A673 (cell line): Measurements from ENCODE around the gene PAOX. TPM values are rescaled to one million over a fixed set of nuclear protein-coding genes. Genes with fewer than 3 reads are reported as not detected.

Experiments used
- BruUV-seq: library from RNA; stranded (reverse); fragments of 400-500 nt; replicated peaks from 2 replicates; lab custom pipeline; 2021; lab: Mats Ljungman, UMichigan
- CTCF ChIA-PET: fragments of 300-600 bp; sonication (Branson Sonifier 250); formaldehyde crosslinking; loops from one replicate; lab custom pipeline; 2022; ENCODE audit warnings: antibody characterized with exemption; lab: Charles Lee
- POLR2A ChIA-PET: fragments of 300-600 bp; sonication (Branson Sonifier 250); formaldehyde crosslinking; loops from one replicate; lab custom pipeline; 2022; ENCODE audit warnings: antibody characterized with exemption; ENCODE audit not compliant: low non-redundant PET; lab: Charles Lee
- DNase-seq: peaks from one replicate; pipeline ENCODE4 v3.0.0-alpha.2; 2015; ENCODE audit warnings: low spot score
- H3K27ac ChIP-seq: fragments of 200-600 bp; sonication (generic); 2 replicates; pipeline ENCODE4 v1.5.1; 2016; ENCODE audit warnings: mixed run types, low read depth, mild to moderate bottlenecking, mixed read lengths, antibody characterized with exemption, low read length; ENCODE audit not compliant: poor library complexity, severe bottlenecking
- H3K27me3 ChIP-seq: fragments of 200-600 bp; sonication (generic); replicated peaks from 2 replicates; pipeline ENCODE4 v1.6.1; 2017; ENCODE audit warnings: mixed run types, low read depth, mild to moderate bottlenecking, mixed read lengths, antibody characterized with exemption, low read length; ENCODE audit not compliant: insufficient read depth, poor library complexity
- H3K36me3 ChIP-seq: fragments of 200-600 bp; sonication (generic); 2 replicates; pipeline ENCODE4 v1.6.1; 2016; ENCODE audit warnings: mixed run types, mild to moderate bottlenecking, mixed read lengths, antibody characterized with exemption, low read length; ENCODE audit not compliant: insufficient read depth, poor library complexity, severe bottlenecking
- H3K4me1 ChIP-seq: fragments of 200-600 bp; sonication (generic); 2 replicates; pipeline ENCODE4 v1.6.1; 2017; ENCODE audit warnings: mixed run types, mild to moderate bottlenecking, mixed read lengths, antibody characterized with exemption, low read length; ENCODE audit not compliant: insufficient read depth, poor library complexity, severe bottlenecking
- H3K4me3 ChIP-seq: fragments of 200-600 bp; sonication (generic); 2 replicates; pipeline ENCODE4 v1.5.1; 2016; ENCODE audit warnings: low read depth, mixed run types, mild to moderate bottlenecking, mixed read lengths, low read length; ENCODE audit not compliant: poor library complexity, severe bottlenecking
- H3K9me3 ChIP-seq: fragments of 200-600 bp; sonication (generic); 2 replicates; pipeline ENCODE4 v1.6.1; 2016; ENCODE audit warnings: mixed run types, low read depth, mild to moderate bottlenecking, mixed read lengths, antibody characterized with exemption, low read length; ENCODE audit not compliant: poor library complexity, severe bottlenecking
- EZH2 ChIP-seq: fragments of 200-600 bp; sonication (generic); IDR thresholded peaks from 2 replicates; pipeline ENCODE4 v1.6.1; 2017; ENCODE audit warnings: borderline replicate concordance, low read depth, mild to moderate bottlenecking, mixed read lengths, antibody characterized with exemption, low read length; ENCODE audit not compliant: poor library complexity, severe bottlenecking
- intact Hi-C: fragments of 100-400 bp; cut with micrococcal nuclease; formaldehyde crosslinking; loops from one replicate; pipeline ENCODE4 v1.10.0; 2022; ENCODE audit not compliant: unreplicated experiment
- total RNA-seq: library from RNA; stranded (reverse); gene quantifications from 2 replicates; pipeline ENCODE4 v1.2.3, GENCODE V29; 2021
- TF ChIP-seq, protein P1 (sequence below): fragments of 300-800, 200-600 bp; sonication (generic); conservative IDR thresholded peaks from 2 replicates; pipeline ENCODE4 v1.5.1; 2017; ENCODE audit warnings: low read depth, mild to moderate bottlenecking, antibody characterized with exemption, low read length, moderate library complexity, mixed read lengths

Gene PAOX
- total RNA-seq, 1 experiment from 2014 or later: 0.92 TPM

DNA sequence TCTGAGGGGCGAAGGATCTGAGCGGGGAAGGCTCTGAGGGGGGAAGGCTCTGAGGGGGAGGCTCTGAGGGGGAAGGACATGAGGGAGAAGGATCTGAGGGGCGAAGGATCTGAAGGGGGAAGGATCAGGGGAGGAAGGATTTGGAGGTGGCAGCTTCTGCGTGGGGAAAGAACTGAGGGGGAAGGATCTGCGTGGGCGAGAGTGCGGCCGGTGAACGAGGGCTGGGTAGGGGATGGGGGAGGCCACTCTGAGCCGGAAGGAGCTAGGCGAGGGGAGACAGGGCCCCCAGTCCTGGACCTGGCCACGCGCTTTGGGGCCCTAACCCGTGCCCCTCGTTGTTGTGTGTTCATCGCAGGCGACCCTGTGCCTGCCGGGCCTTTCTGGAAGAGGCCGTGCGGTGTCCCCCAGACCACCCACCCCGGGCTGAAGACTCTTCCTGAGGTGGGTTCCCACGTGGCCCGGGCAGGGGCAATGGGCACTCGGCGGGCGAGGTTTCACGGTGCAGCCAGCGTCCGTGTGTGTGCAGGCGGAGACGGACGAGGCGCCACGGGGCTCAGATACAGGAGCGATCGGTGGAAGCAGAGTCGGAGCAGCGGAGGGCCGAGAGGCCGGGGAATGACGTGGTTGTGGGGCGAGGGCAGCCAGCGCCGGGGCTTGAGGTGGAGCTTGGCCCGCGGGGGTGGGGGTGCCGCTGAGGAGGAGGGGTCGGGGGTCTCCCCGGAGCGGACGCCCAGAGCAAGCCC is 44.4 kb upstream of the PAOX start:
- CTCF ChIA-PET: no interaction called here
- DNase-seq: no peak
- Histone ChIP-seq H3K36me3 (no peaks in the 10 kb centered on the region), H3K9me3 (no peaks in the 10 kb centered on the region), H3K27me3 (peaks cover 58% of the 10 kb centered on the region), H3K27ac (no peak overlapping the region), H3K4me1 (peaks cover 18% of the 10 kb centered on the region), H3K4me3 (peak overlapping the region; percentile 28)
- no peak for TF ChIP-seq EZH2
- TF ChIP-seq, protein P1, sequence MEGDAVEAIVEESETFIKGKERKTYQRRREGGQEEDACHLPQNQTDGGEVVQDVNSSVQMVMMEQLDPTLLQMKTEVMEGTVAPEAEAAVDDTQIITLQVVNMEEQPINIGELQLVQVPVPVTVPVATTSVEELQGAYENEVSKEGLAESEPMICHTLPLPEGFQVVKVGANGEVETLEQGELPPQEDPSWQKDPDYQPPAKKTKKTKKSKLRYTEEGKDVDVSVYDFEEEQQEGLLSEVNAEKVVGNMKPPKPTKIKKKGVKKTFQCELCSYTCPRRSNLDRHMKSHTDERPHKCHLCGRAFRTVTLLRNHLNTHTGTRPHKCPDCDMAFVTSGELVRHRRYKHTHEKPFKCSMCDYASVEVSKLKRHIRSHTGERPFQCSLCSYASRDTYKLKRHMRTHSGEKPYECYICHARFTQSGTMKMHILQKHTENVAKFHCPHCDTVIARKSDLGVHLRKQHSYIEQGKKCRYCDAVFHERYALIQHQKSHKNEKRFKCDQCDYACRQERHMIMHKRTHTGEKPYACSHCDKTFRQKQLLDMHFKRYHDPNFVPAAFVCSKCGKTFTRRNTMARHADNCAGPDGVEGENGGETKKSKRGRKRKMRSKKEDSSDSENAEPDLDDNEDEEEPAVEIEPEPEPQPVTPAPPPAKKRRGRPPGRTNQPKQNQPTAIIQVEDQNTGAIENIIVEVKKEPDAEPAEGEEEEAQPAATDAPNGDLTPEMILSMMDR: no peak
- BruUV-seq: no TSS peak
- POLR2A ChIA-PET: interaction anchor here (0.6 kb wide), 1 partner anchor 196 kb away, joined by 12 read pairs; no protein-coding TSS in a partner anchor
- intact Hi-C loops: no loop called here

DNA sequence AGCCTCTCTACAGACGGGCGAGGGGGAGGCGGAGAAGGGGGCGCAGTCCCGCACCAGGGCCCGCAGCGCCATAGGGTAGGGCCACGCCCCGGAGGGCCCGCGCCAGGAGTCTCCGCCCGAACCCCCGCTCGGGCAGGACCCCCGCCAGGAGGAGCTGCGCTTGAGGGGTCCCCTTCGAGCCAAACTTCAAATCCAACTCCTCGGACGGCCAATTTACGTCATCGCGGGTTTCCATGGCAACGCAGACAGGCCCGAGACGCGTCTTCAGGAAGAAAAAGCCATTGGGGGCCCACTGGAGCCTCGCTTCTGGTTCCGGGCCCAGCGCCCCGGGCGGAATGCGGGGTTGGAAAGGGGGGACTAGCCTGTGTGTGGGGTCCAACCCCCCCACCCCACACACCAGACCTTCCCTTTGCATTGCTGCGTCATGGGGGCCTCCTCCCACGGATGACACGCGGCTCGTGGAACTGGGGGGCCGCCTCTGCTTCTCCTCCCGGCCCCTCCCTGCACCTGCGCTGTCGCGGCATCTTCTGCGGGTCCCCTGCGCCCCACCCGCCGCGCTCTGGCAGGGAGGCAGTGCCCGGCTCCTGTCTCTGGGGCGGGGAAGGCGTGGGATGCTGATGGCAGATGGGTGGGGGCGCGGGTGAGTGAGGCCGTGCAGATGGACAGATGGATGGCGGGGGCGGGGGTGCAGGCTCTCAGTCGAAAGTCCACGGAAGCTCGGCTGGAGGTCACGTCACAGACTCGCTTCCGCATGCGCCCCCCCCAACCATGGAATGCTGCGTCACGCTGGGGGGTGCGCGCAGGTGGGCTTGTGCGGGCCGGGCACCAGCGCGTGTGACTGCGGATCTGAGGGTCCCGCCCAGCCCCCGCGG is 43.6 kb upstream of the PAOX start:
- no peaks in the 10 kb centered on the region for H3K9me3 ChIP-seq
- peak; percentile 79 for DNase-seq
- POLR2A ChIA-PET: interaction anchor here (0.6 kb wide), 1 partner anchor 195 kb away, joined by 12 read pairs; no protein-coding TSS in a partner anchor
- no peak overlapping the region for H3K27ac ChIP-seq
- CTCF ChIA-PET: interaction anchor here (0.6 kb wide), 1 partner anchor 47 kb away, joined by 5 read pairs; no protein-coding TSS in a partner anchor
- peak overlapping the region; percentile 28 for H3K4me3 ChIP-seq
- intact Hi-C loops: no loop called here
- TF ChIP-seq EZH2: no peak
- no TSS peak for BruUV-seq
- no peaks in the 10 kb centered on the region for H3K36me3 ChIP-seq
- peaks cover 58% of the 10 kb centered on the region for H3K27me3 ChIP-seq
- peaks cover 18% of the 10 kb centered on the region for H3K4me1 ChIP-seq

DNA sequence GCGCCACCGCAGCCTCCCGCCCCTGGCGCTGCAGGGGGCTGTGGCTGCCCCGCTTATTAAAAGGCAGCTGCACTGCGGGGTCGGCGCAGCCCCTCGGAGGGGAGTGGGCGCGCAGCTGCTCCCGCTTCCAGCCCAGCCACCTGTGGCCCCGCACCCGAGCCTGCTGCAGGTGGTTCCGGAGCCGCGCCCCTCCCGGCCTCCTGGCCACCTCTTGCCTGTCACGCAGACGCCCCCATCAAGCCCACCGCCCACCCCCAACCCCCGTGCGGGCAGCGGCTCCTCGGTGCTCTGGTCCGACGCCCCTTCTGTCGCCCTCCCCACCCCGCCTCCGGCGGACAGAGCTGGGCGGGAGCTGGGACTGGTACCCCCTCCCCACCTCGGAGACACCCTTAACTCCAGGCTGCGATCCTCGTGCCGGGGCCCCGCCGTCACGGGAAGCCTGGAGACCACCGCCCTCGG is 42.9 kb upstream of the PAOX start:
- intact Hi-C loops: no loop called here
- ChIA-PET POLR2A (no interaction called here), CTCF (interaction anchor here (0.5 kb wide), 1 partner anchor 1549 kb away, joined by 3 read pairs; no protein-coding TSS in a partner anchor)
- Histone ChIP-seq H3K4me3 (peak overlapping the region; percentile 28), H3K27me3 (peaks cover 58% of the 10 kb centered on the region), H3K27ac (no peak overlapping the region), H3K4me1 (peaks cover 18% of the 10 kb centered on the region), H3K36me3 (no peaks in the 10 kb centered on the region), H3K9me3 (no peaks in the 10 kb centered on the region)
- no peak for DNase-seq
- TF ChIP-seq, protein P1: no peak
- no peak for TF ChIP-seq EZH2
- no TSS peak for BruUV-seq
